Panc1 (cell line): ENCODE results near the gene TWNK. TPM values are rescaled to one million over a fixed set of nuclear protein-coding genes. Genes with fewer than 3 reads are reported as not detected.

Experiments
- ATAC-seq: fragments of 200-7000 bp; cut with Tn5 transposase; 2 replicates; pipeline ENCODE4 v1.9.1; 2020; ENCODE audit warnings: mild to moderate bottlenecking, moderate library complexity
- BruUV-seq: library from RNA; stranded (reverse); fragments of 400-500 nt; replicated peaks from 2 replicates; lab custom pipeline; 2021; lab: Mats Ljungman, UMichigan
- CTCF ChIA-PET: fragments of 300-600 bp; sonication (Branson Sonifier 250); formaldehyde crosslinking; loops from one replicate; lab custom pipeline; 2022; ENCODE audit warnings: antibody characterized with exemption; lab: Charles Lee
- POLR2A ChIA-PET: fragments of 300-600 bp; sonication (Branson Sonifier 250); formaldehyde crosslinking; loops from one replicate; lab custom pipeline; 2022; ENCODE audit warnings: antibody characterized with exemption; lab: Charles Lee
- DNase-seq: peaks from one replicate; pipeline ENCODE4 v3.0.0-alpha.2; 2010; ENCODE audit warnings: low read depth, low spot score
- H3K27ac ChIP-seq: 2 replicates; pipeline ENCODE4 v1.5.1; 2011; ENCODE audit warnings: mild to moderate bottlenecking, low read length, inconsistent platforms
- H3K27me3 ChIP-seq: fragments of 200-500 bp; sonication (Bioruptor generic); 2 replicates; pipeline ENCODE4 v1.6.0; 2014; ENCODE audit warnings: low read length, inconsistent platforms; ENCODE audit not compliant: control insufficient read depth, insufficient read depth
- H3K36me3 ChIP-seq: fragments of 200-500 bp; sonication (Bioruptor generic); 2 replicates; pipeline ENCODE4 v1.5.1; 2014; ENCODE audit warnings: inconsistent platforms, mild to moderate bottlenecking, low read length, moderate library complexity; ENCODE audit not compliant: control insufficient read depth, insufficient read depth
- H3K4me1 ChIP-seq: 2 replicates; pipeline ENCODE4 v1.5.1; 2011; ENCODE audit warnings: inconsistent platforms, mild to moderate bottlenecking, low read length, moderate library complexity; ENCODE audit not compliant: control insufficient read depth, insufficient read depth
- H3K4me3 ChIP-seq, 2 experiments: 2 replicates each; pipeline ENCODE4 v1.5.1; 2011 to 2012; ENCODE audit warnings: low read depth in 2 of 2, low read length in 2 of 2, mild to moderate bottlenecking in 2 of 2, inconsistent platforms in 1 of 2, moderate library complexity in 1 of 2
- H3K9me3 ChIP-seq: fragments of 200-500 bp; sonication (Bioruptor generic); 2 replicates; pipeline ENCODE4 v1.5.1; 2014; ENCODE audit warnings: low read depth, mild to moderate bottlenecking, inconsistent platforms, low read length, moderate library complexity; ENCODE audit not compliant: control insufficient read depth, insufficient read depth
- POLR2AphosphoS5 ChIP-seq: IDR thresholded peaks from 2 replicates; pipeline ENCODE4 v1.6.1; 2012; ENCODE audit warnings: mild to moderate bottlenecking, low read depth, low read length, moderate library complexity
- SIN3A ChIP-seq: IDR thresholded peaks from 2 replicates; pipeline ENCODE4 v1.6.1; 2012; ENCODE audit warnings: low read depth, mild to moderate bottlenecking, low read length, moderate library complexity, borderline replicate concordance; ENCODE audit not compliant: insufficient read depth
- TCF7L2 ChIP-seq: IDR thresholded peaks from 2 replicates; pipeline ENCODE4 v1.6.1; 2011; ENCODE audit warnings: mild to moderate bottlenecking, low read depth, low read length, inconsistent platforms
- in situ Hi-C: cut with HindIII; loops from 2 replicates; pipeline ENCODE4 v1.10.0; 2016; ENCODE audit warnings: low sequenced_read_pairs, low pct_unique_long_range_greater_than_20kb
- intact Hi-C: fragments of 100-400 bp; cut with micrococcal nuclease; formaldehyde crosslinking; loops from one replicate; pipeline ENCODE4 v1.10.0; 2022; ENCODE audit not compliant: unreplicated experiment
- total RNA-seq: library from RNA; stranded (reverse); gene quantifications from one replicate; pipeline ENCODE4 v1.2.1, GENCODE V29; 2021; ENCODE audit not compliant: unreplicated experiment
- TF ChIP-seq, protein P1 (sequence below), 2 experiments: IDR thresholded peaks; 2 replicates each; pipeline ENCODE4 v1.6.1; 2011 to 2012; ENCODE audit warnings: low read depth in 2 of 2, control low read depth in 1 of 2, low read length in 1 of 2, mild to moderate bottlenecking in 1 of 2, moderate library complexity in 1 of 2; ENCODE audit not compliant: insufficient read depth in 1 of 2
- TF ChIP-seq, protein P2 (sequence below): fragments of 450-650 bp; IDR thresholded peaks from 2 replicates; pipeline ENCODE4 v1.5.1; 2017; ENCODE audit warnings: mild to moderate bottlenecking

TWNK gene
- total RNA-seq, 1 experiment from 2014 or later: 30.5 TPM

DNA sequence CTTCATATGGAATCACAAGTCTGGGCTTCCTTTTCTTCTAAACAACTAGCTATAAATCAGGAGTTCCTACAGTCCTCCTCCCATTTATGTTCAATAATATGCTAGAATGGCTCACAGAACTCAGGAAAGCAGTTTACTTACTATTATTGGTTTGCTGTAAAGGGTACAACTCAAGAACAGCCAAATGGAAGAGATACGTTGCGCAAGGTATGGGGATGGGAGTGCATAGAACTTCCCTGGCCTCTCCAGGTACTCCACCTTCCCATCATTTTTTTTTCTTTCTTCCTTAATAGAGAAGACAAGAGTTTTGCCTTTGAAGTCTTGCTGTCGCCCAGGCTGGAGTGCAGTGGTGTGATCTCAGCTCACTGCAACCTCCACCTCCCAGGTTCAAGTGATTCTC, 45.1 kb upstream of the TWNK start:
- Histone ChIP-seq H3K27me3 (no peaks in the 10 kb centered on the region), H3K27ac (no peak overlapping the region), H3K36me3 (peaks cover 60% of the 10 kb centered on the region), H3K9me3 (no peaks in the 10 kb centered on the region), H3K4me1 (no peaks in the 10 kb centered on the region), H3K4me3 (no peak overlapping the region)
- ChIA-PET POLR2A (no interaction called here), CTCF (no interaction called here)
- no TSS peak for BruUV-seq
- DNase-seq (no peak), ATAC-seq (no peak)
- in situ Hi-C loops: no loop called here
- intact Hi-C loops: no loop called here
- no peak for TF ChIP-seq TCF7L2
- no peak for TF ChIP-seq SIN3A
- TF ChIP-seq, protein P1, sequence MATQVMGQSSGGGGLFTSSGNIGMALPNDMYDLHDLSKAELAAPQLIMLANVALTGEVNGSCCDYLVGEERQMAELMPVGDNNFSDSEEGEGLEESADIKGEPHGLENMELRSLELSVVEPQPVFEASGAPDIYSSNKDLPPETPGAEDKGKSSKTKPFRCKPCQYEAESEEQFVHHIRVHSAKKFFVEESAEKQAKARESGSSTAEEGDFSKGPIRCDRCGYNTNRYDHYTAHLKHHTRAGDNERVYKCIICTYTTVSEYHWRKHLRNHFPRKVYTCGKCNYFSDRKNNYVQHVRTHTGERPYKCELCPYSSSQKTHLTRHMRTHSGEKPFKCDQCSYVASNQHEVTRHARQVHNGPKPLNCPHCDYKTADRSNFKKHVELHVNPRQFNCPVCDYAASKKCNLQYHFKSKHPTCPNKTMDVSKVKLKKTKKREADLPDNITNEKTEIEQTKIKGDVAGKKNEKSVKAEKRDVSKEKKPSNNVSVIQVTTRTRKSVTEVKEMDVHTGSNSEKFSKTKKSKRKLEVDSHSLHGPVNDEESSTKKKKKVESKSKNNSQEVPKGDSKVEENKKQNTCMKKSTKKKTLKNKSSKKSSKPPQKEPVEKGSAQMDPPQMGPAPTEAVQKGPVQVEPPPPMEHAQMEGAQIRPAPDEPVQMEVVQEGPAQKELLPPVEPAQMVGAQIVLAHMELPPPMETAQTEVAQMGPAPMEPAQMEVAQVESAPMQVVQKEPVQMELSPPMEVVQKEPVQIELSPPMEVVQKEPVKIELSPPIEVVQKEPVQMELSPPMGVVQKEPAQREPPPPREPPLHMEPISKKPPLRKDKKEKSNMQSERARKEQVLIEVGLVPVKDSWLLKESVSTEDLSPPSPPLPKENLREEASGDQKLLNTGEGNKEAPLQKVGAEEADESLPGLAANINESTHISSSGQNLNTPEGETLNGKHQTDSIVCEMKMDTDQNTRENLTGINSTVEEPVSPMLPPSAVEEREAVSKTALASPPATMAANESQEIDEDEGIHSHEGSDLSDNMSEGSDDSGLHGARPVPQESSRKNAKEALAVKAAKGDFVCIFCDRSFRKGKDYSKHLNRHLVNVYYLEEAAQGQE (IDR thresholded peaks at IDR 0.05; ENCODE audit: insufficient read depth in 1 of 2, low read depth in 2 of 2, low read length in 1 of 2): no peak
- no peak for TF ChIP-seq POLR2AphosphoS5
- TF ChIP-seq, protein P2, sequence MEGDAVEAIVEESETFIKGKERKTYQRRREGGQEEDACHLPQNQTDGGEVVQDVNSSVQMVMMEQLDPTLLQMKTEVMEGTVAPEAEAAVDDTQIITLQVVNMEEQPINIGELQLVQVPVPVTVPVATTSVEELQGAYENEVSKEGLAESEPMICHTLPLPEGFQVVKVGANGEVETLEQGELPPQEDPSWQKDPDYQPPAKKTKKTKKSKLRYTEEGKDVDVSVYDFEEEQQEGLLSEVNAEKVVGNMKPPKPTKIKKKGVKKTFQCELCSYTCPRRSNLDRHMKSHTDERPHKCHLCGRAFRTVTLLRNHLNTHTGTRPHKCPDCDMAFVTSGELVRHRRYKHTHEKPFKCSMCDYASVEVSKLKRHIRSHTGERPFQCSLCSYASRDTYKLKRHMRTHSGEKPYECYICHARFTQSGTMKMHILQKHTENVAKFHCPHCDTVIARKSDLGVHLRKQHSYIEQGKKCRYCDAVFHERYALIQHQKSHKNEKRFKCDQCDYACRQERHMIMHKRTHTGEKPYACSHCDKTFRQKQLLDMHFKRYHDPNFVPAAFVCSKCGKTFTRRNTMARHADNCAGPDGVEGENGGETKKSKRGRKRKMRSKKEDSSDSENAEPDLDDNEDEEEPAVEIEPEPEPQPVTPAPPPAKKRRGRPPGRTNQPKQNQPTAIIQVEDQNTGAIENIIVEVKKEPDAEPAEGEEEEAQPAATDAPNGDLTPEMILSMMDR: no peak

- Histone ChIP-seq H3K27me3 (no peaks in the 10 kb centered on the region), H3K27ac (no peak overlapping the region), H3K4me1 (no peaks in the 10 kb centered on the region), H3K36me3 (peaks cover 63% of the 10 kb centered on the region), H3K9me3 (no peaks in the 10 kb centered on the region), H3K4me3 (no peak overlapping the region)
- ChIA-PET CTCF (interaction anchor here (0.6 kb wide), 1 partner anchor 11 kb away, joined by 4 read pairs; no protein-coding TSS in a partner anchor), POLR2A (interaction anchor here (0.6 kb wide), 1 partner anchor 463 kb away, joined by 4 read pairs; no protein-coding TSS in a partner anchor)
- intact Hi-C loops: no loop called here
- DNase-seq (no peak), ATAC-seq (no peak)
- TF ChIP-seq SIN3A (no peak), TCF7L2 (no peak), POLR2AphosphoS5 (no peak)
- TF ChIP-seq, protein P2: no peak
- TF ChIP-seq, protein P1 (IDR thresholded peaks at IDR 0.05; ENCODE audit: insufficient read depth in 1 of 2, low read depth in 2 of 2, low read length in 1 of 2): no peak
- TSS peak; percentile 33 for BruUV-seq
- in situ Hi-C loops: no loop called here
These were observed 43.8 kb upstream of the TWNK start for GRCh38 chr10:100943508-100943907.
